ENCODE measurements around the gene RAD51AP1. TPM values are rescaled to one million over a fixed set of nuclear protein-coding genes. Genes with fewer than 3 reads are reported as not detected.

The RAD51AP1 gene
- total RNA-seq, 1 experiment from 2014 or later = 110 TPM

DNA sequence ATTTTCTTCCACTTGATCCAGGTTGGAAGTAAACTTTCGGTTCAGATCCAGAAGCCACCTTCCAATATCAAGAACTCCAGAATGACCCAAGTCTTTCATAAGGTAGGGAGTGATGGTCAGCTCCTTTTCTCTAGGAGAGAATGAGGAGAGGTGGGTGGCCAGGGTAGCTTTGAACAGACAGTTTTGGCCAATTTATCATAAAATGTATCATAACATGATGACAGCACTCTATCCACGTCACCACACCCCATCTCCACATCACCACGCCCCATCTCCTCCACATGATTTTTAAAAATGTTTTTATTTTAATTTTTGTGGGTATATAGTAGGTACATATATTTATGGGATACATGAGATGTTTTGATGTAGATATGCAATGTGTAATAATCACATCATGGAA is 50.2 kb downstream of the RAD51AP1 start:
- no peak for DNase-seq (ENCODE audit: low read depth in 1 of 2, low spot score in 2 of 2)
- H3K4me3 ChIP-seq = no peak overlapping the region
- H3K27me3 ChIP-seq (replicated peaks) = peaks cover 40% of the 10 kb centered on the region
- H3K27ac ChIP-seq = no peak overlapping the region
- H3K36me3 ChIP-seq = no peaks in the 10 kb centered on the region
- peaks cover 17% of the 10 kb centered on the region for H3K4me1 ChIP-seq (replicated peaks)
- H3K9me3 ChIP-seq (replicated peaks) = no peaks in the 10 kb centered on the region

DNA sequence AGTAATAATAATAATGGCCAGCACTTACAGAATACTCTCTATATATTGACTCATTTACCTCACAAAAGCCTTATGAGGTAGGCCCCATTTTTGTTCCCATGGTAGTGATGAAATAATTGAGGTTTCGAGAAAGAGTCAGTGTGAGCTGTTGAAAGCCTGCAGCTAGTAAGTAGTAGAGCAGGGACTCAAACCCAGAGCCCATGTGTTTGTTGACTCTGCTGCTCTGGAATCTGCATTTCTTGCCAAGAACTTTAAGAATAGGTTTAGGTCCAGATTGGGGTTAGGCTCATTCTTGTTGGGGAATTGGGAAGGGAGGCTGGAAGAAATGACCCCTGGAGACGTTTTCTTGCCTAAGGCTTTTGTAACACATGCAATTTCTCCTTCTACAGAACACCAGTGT is 51.3 kb downstream of the RAD51AP1 start:
- Histone ChIP-seq H3K27ac (no peak overlapping the region), H3K4me3 (no peak overlapping the region), H3K36me3 (no peaks in the 10 kb centered on the region), H3K9me3 (replicated peaks) (no peaks in the 10 kb centered on the region), H3K4me1 (replicated peaks) (peaks cover 17% of the 10 kb centered on the region), H3K27me3 (replicated peaks) (peaks cover 44% of the 10 kb centered on the region)
- no peak for DNase-seq (ENCODE audit: low read depth in 1 of 2, low spot score in 2 of 2)

GRCh38 chr12:4591180-4591687 is 52.5 kb downstream of the RAD51AP1 start:
- Histone ChIP-seq H3K27me3 (replicated peaks) (peaks cover 44% of the 10 kb centered on the region), H3K36me3 (no peaks in the 10 kb centered on the region)
- DNase-seq (ENCODE audit: low read depth in 1 of 2, low spot score in 2 of 2) = no peak

GRCh38 chr12:4595881-4596280 is 57.2 kb downstream of the RAD51AP1 start:
- Histone ChIP-seq H3K27me3 (replicated peaks) (peaks cover 37% of the 10 kb centered on the region), H3K4me1 (replicated peaks) (no peaks in the 10 kb centered on the region), H3K27ac (no peak overlapping the region), H3K4me3 (no peak overlapping the region), H3K36me3 (no peaks in the 10 kb centered on the region), H3K9me3 (replicated peaks) (no peaks in the 10 kb centered on the region)
- no peak for DNase-seq (ENCODE audit: low read depth in 1 of 2, low spot score in 2 of 2)

More at GRCh38 chr12:4591180-4591687, 52.5 kb downstream of the RAD51AP1 start:
- no peaks in the 10 kb centered on the region for H3K9me3 ChIP-seq (replicated peaks)
- no peak overlapping the region for H3K4me3 ChIP-seq
- no peak overlapping the region for H3K27ac ChIP-seq
- peaks cover 17% of the 10 kb centered on the region for H3K4me1 ChIP-seq (replicated peaks)

DNA sequence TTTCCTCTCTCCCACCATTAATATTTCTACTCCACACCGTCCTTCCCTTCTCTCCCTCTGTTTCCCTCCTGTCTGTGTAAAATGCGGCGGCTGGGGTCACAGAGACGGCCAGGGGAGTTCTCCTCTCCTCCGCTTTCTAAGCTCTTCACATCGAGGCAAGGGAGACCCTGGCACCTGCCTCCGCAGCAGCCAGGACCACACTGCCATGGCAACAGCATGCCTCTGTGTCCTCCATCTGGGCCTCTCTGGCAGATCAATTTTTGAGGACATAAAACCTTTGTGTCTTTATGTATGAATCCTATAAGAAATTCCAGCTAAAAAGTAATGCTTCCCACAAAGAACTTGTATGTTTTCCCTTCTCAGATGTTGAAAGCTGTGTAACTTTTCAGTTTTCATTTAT is 64.7 kb downstream of the RAD51AP1 start:
- H3K4me1 ChIP-seq (replicated peaks) = no peaks in the 10 kb centered on the region
- H3K36me3 ChIP-seq = no peaks in the 10 kb centered on the region
- no peak overlapping the region for H3K4me3 ChIP-seq
- no peak for DNase-seq (ENCODE audit: low read depth in 1 of 2, low spot score in 2 of 2)
- peaks cover 29% of the 10 kb centered on the region for H3K27me3 ChIP-seq (replicated peaks)
- no peaks in the 10 kb centered on the region for H3K9me3 ChIP-seq (replicated peaks)
- no peak overlapping the region for H3K27ac ChIP-seq

DNA sequence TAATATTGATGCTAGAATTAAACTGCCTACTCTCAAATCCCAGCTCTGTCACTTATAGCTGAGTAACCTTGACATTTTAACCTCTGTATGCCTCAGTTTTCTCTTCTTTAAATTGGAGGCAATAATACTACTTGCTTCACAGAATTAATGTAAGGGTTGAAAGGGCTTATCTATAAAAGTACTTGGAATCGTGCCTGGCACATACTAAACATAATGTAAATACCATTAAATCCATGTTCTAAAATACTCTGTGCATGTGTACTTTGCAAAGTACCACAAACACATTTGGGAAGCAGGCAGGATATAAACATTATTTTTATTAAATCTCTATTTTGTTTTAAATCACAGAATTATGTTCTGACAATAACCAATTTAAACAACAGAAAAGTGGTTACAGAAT is 65.3 kb downstream of the RAD51AP1 start:
- Histone ChIP-seq H3K27me3 (replicated peaks) (peaks cover 29% of the 10 kb centered on the region), H3K27ac (no peak overlapping the region), H3K4me1 (replicated peaks) (no peaks in the 10 kb centered on the region), H3K36me3 (no peaks in the 10 kb centered on the region), H3K9me3 (replicated peaks) (no peaks in the 10 kb centered on the region), H3K4me3 (no peak overlapping the region)
- no peak for DNase-seq (ENCODE audit: low read depth in 1 of 2, low spot score in 2 of 2)

DNA sequence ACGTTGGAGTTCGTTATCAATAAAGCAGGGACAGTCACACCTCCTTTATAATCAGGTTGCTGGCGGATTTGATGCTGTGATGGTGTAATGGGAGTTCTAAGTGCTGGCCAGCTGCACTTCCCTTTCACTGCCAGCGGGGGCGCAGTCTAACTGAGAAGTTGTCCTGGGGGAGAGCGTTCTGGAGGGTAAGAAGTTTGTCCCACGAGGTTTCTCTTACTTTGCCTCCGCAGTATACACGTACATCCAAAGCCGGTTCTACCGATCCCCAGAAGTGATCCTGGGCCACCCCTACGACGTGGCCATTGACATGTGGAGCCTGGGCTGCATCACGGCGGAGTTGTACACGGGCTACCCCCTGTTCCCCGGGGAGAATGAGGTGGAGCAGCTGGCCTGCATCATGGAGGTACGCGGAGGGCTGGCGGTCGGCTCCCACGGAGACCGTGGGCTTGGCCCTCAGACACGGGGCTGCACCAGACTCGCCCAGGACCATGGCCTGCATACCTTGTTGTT is 66.0 kb downstream of the RAD51AP1 start:
- H3K4me1 ChIP-seq (replicated peaks) = no peaks in the 10 kb centered on the region
- H3K27ac ChIP-seq = no peak overlapping the region
- no peaks in the 10 kb centered on the region for H3K9me3 ChIP-seq (replicated peaks)
- DNase-seq (ENCODE audit: low read depth in 1 of 2, low spot score in 2 of 2) = peak; percentile 82 to 83
- peak overlapping the region; percentile 69 for H3K4me3 ChIP-seq
- H3K27me3 ChIP-seq (replicated peaks) = peaks cover 27% of the 10 kb centered on the region
- H3K36me3 ChIP-seq = no peaks in the 10 kb centered on the region

DNA sequence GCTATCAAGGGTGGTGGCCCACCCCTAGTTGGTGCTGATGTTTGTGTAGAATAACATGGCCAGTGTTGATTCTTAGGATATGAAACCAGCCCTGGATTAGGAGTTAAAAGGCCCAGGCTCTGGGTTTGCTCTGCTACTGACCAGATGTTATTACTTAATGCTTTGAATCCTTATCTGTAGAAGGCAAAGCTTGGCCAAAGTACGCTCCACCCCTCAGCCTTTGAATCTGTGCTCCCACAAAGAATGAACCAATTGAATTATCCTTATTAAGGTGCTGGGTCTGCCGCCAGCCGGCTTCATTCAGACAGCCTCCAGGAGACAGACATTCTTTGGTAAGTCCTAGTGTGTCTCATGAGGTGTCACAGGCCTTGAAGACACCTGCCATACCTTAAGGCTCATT is 68.4 kb downstream of the RAD51AP1 start:
- Histone ChIP-seq H3K9me3 (replicated peaks) (no peaks in the 10 kb centered on the region), H3K4me1 (replicated peaks) (no peaks in the 10 kb centered on the region), H3K36me3 (peaks cover 14% of the 10 kb centered on the region), H3K27me3 (replicated peaks) (peaks cover 13% of the 10 kb centered on the region; the same call in 1 of the 2 replicates), H3K4me3 (no peak overlapping the region), H3K27ac (no peak overlapping the region)
- DNase-seq (ENCODE audit: low read depth in 1 of 2, low spot score in 2 of 2) = no peak

GRCh38 chr12:4609071-4609470 is 70.4 kb downstream of the RAD51AP1 start:
- Histone ChIP-seq H3K9me3 (replicated peaks) (no peaks in the 10 kb centered on the region), H3K27me3 (replicated peaks) (0 out of 2 replicates have a peak, but pooled peaks cover 2% of the 10 kb centered on the region), H3K27ac (no peak overlapping the region), H3K36me3 (peaks cover 30% of the 10 kb centered on the region), H3K4me1 (replicated peaks) (no peaks in the 10 kb centered on the region), H3K4me3 (no peak overlapping the region)
- DNase-seq (ENCODE audit: low read depth in 1 of 2, low spot score in 2 of 2) = no peak

Other genes with a start within 250 kb of the RAD51AP1 start
- gene TIGAR, start 217.7 kb upstream of the RAD51AP1 start, total RNA-seq (2014; rRNA removed; shearing (Covaris generic)) = 10.2 and 22.7 TPM in 2 replicates
- not detected in 2 replicates for gene FGF23, start 159.2 kb upstream of the RAD51AP1 start, total RNA-seq (2014; rRNA removed; shearing (Covaris generic))
- not detected in 2 replicates for gene FGF6, start 93.1 kb upstream of the RAD51AP1 start, total RNA-seq (2014; rRNA removed; shearing (Covaris generic))
- 26.8 and 58.8 TPM in 2 replicates for gene DYRK4, start 23.3 kb downstream of the RAD51AP1 start, total RNA-seq (2014; rRNA removed; shearing (Covaris generic))
- 2.4 and 2.5 TPM in 2 replicates for gene AKAP3, start 110.2 kb downstream of the RAD51AP1 start, total RNA-seq (2014; rRNA removed; shearing (Covaris generic))
- 129 and 186 TPM in 2 replicates for gene NDUFA9, start 110.2 kb downstream of the RAD51AP1 start, total RNA-seq (2014; rRNA removed; shearing (Covaris generic))
- not detected in 2 replicates for gene GALNT8, start 181.5 kb downstream of the RAD51AP1 start, total RNA-seq (2014; rRNA removed; shearing (Covaris generic))